Stimulated activated CD4-positive, alpha-beta T cell treated with anti-CD3 and anti-CD28 coated beads, Interleukin-4, amount 100 ng/mL, for 24 hours (primary cell): ENCODE data around the gene ECHS1.
"Not testable (repeated sequence)": the region's sequence is repeated elsewhere in the genome, so short reads cannot be mapped to it uniquely, and the experiment has no call there.

Experiments
- DNase-seq: peaks from one replicate; pipeline ENCODE4 v3.0.0-alpha.2; 2020

The ECHS1 gene

DNA sequence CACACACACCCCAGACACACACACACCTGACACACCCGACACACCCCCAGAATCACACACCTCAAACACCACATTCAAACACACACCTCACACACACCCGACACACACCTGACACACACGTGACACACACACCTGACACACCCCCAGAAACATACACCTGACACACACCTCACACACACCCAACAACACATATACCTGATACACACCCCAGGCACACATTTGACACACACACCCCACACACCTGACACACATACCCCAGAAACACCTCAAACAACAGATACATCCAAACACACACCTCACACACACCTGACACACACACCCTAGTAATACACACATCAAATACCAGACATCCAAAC, 35.8 kb downstream of the ECHS1 start:
- DNase-seq: no peak

DNA sequence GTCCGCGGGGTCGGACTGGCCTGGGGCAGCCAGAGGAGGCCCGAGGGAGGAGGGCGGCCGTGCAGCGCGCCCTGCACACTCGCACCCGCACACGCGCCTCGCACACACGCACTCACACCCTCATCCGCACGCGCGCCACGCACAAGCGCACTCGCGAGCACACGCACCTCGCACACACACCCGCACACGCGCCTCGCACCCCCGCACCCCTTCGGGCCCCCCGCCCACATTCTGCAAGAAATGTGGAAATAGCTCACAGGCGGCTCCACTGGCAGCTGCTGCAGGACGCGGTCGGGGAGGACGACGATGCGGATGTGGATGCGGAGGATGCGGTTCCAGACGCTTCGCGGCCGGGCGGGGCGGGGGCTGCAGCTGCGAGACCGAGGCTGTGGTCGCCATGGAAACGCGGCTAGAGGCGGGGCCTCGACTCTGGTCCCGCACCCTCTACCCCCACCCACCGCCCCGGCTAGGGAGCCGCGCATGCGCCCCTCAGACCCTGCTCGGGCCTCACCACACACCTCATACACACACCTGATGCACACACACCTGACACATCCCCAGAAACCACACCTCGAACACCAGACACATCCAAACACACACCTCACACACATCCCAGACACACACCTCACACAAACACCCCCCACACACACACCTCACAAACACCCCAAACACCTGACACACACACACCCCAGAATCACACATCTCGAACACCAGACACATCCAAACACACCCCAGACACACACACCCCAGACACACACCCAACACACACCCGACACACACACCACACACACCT, 36.4 kb downstream of the ECHS1 start, which contains the start of gene CALY:
Gene CALY (minus strand): TSS at position 320 of the 793 bp plus-strand sequence. CDS start 7,907 bp downstream, outside the sequence.
- peak; percentile 73 for DNase-seq

DNA sequence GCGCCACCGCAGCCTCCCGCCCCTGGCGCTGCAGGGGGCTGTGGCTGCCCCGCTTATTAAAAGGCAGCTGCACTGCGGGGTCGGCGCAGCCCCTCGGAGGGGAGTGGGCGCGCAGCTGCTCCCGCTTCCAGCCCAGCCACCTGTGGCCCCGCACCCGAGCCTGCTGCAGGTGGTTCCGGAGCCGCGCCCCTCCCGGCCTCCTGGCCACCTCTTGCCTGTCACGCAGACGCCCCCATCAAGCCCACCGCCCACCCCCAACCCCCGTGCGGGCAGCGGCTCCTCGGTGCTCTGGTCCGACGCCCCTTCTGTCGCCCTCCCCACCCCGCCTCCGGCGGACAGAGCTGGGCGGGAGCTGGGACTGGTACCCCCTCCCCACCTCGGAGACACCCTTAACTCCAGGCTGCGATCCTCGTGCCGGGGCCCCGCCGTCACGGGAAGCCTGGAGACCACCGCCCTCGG, 37.0 kb downstream of the ECHS1 start:
- DNase-seq: no peak

DNA sequence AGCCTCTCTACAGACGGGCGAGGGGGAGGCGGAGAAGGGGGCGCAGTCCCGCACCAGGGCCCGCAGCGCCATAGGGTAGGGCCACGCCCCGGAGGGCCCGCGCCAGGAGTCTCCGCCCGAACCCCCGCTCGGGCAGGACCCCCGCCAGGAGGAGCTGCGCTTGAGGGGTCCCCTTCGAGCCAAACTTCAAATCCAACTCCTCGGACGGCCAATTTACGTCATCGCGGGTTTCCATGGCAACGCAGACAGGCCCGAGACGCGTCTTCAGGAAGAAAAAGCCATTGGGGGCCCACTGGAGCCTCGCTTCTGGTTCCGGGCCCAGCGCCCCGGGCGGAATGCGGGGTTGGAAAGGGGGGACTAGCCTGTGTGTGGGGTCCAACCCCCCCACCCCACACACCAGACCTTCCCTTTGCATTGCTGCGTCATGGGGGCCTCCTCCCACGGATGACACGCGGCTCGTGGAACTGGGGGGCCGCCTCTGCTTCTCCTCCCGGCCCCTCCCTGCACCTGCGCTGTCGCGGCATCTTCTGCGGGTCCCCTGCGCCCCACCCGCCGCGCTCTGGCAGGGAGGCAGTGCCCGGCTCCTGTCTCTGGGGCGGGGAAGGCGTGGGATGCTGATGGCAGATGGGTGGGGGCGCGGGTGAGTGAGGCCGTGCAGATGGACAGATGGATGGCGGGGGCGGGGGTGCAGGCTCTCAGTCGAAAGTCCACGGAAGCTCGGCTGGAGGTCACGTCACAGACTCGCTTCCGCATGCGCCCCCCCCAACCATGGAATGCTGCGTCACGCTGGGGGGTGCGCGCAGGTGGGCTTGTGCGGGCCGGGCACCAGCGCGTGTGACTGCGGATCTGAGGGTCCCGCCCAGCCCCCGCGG, 37.7 kb downstream of the ECHS1 start:
- DNase-seq: peak; percentile 76

DNA sequence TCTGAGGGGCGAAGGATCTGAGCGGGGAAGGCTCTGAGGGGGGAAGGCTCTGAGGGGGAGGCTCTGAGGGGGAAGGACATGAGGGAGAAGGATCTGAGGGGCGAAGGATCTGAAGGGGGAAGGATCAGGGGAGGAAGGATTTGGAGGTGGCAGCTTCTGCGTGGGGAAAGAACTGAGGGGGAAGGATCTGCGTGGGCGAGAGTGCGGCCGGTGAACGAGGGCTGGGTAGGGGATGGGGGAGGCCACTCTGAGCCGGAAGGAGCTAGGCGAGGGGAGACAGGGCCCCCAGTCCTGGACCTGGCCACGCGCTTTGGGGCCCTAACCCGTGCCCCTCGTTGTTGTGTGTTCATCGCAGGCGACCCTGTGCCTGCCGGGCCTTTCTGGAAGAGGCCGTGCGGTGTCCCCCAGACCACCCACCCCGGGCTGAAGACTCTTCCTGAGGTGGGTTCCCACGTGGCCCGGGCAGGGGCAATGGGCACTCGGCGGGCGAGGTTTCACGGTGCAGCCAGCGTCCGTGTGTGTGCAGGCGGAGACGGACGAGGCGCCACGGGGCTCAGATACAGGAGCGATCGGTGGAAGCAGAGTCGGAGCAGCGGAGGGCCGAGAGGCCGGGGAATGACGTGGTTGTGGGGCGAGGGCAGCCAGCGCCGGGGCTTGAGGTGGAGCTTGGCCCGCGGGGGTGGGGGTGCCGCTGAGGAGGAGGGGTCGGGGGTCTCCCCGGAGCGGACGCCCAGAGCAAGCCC, 38.5 kb downstream of the ECHS1 start:
- DNase-seq: no peak

DNA sequence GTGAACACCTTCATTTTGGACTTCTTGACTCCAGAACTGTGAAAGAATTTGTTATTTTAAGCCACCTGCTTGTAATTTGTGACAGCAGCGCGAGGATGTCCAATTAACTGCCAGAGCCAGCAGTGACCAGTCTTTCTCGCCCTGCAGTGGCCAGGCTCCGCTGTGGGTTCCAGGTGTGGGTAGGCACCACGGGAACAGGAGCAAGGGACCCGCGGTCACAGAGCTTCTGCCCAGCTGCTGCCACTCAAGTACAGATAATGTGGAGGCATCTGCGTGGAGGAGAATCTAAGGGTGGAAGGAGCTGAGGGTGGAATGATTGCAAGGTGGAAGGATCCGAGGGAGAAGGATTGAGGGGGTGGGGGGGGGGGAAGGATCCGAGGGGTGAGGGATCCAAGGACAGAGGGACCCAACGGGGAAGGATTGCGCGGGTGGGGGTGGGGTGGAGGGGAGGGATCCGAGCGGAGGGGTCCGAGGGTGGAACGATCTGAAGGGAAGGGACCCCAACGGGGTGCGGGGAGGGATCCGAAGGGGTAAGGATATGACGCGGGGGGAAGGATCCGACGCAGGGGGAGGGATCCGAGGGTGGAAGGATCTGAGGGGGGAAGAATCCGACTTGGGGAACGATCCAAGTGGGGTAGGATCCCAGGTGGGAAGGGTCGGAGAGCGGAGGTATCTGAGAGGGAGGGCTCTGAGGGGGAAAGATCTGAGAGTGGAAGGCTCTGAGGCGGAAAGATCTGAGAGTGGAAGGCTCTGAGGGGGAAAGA, 40.0 kb downstream of the ECHS1 start:
- no peak for DNase-seq

DNA sequence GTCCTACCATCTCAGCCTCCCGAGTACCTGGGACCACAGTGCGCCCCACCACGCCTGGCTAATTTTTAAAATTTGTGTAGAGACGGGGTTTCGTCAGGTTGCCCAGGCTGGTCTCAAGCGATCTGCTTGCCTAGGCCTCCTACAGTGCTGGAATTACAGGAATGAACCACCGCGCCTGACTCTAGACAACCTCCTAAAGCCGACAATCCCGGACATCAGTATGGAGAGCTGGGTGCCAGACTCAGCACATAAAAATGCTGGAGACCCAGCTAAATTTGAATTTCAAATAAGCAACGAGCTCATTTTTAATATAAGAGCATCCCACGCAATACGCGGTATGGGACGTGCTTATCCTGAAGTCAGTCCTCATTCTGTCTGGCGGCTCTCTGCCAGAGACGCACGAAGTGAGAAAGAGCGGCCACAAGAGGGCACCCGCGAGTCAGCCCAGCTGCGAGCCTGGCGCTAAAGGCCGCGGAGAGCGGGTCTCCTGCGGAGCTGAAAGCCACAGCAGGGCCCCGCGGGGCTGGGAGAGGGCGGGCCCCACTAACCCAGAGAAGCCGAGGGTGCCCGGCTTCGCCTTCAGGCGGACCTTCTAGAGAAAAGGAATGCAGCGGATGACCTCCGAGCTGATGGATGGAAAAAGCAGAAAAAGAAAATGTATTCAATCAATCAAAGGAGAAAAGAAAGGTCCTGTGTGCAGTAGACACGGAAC, 43.5 kb downstream of the ECHS1 start:
- DNase-seq: peak; percentile 89

DNA sequence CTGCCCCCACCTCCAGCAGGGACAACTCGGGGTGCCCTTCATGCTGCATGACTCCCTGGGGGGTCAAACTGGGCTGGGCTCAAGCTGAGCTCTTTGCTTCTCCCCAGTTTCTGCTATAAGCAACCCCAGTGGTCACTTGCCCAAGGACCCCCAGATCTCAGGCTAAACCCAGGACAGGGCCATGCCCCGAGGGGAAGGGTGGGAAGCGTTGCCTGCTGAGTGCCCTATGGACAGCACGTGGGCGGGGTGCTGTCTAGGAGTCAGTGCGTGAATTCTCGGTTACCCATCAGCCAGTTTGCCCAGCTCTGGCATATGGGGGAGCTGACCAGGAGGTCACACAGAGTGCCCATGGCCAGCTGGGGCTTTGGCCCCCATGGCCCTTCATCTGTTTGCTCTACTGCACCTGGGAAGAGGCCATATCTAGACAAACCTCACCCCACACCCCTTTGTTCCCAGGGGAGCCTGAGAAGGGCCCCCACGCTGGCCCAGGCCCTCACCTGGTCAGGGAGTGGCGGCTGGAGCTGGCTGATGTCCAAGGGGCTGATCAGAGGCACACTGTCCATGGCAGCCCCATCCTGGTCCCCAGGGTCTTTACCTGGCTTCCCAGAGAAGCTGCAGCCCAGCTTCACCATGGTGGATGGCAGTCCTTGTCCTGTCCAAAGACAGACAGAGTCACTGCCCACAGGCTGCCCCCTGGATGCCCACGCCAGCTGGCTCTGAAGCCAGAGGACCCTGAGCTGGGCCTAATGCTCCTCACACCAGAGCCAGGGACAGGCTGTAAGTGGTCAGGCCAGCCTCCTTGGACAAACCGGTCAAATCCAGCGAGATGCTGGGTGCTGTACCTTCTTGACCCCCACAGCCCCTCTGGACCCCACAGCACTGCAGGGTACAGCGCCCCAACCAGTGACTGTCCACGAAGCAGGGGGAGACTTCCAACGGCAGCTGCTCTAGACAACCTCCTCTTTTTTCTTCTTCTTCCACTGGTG, 44.5 kb downstream of the ECHS1 start:
- no peak for DNase-seq

DNA sequence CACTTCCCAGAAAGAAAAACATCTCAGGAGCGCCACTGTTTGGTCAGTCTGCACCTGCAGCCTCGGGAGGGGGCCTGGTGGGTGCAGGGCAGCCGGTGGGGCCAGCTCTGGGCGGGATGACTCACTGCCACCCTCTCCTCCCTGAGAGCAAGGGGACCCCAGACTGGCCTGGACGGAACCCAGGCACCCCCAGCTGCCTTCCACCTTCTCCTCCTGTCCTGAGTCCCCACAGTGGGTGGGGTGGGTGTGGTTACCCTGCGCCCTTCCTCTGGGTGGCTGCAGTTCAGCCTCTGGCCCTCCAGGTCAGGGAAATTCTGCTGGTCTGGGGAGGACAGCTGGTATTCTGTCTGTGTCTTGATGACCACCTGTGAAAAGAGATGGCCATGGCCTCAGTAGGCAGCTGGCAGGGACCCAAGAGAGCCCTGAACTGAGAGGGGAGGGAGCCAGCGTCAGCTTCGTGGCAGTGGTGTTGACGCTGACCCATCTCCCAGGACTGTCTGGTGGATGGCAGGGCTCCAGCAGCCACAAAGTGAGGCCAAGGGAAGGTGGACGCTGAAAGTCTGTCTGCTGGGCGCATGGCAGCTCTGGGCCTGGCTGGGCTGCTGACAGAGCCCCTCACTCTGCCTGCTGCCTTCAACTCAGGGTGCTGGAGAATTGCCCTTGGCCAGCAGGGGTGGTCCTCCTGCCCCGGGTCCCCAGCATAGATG, 45.4 kb downstream of the ECHS1 start:
- DNase-seq: no peak

DNA sequence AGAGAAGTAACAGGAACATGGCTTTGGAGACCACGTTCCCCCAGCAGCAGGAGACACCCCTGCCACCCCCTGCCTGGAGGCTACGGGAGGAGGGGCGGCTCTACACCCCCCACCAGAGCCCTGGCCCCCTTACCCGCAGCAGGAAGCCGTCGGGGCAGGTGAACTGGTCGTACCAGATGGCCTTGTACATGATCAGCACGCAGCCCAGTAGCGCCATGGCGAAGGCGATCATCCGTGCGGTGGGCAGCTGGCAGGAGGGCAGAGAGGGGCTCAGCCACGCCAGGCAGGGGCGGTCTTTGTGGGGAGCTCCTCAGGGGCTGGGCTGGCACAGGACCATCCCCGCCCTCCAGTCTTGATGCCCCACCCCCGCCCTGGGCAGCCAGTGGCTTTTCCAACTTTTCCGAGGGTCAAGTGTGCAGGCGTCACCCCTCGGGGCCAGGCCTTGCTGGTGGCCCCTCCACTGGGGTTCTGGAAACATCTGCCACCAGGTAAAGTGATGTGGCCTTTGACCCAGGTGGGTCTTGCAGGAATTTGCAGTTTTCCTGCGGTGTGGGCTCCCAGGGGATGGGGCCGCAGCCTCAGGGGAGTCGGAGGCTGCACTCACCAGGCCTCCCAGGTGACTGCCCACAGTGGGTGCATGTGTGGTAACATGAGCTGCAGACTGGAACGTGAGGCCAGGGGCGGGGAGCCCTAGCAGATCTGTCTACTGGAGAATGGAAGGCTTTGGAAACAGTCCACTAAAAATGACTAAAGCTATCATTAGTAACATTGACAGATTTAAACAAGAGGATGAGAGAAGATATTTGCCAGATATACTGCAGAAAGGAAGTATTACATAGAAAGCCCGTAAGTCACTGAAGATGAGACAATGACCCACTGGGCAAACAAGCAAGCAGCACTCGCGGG, 46.2 kb downstream of the ECHS1 start:
- no peak for DNase-seq

DNA sequence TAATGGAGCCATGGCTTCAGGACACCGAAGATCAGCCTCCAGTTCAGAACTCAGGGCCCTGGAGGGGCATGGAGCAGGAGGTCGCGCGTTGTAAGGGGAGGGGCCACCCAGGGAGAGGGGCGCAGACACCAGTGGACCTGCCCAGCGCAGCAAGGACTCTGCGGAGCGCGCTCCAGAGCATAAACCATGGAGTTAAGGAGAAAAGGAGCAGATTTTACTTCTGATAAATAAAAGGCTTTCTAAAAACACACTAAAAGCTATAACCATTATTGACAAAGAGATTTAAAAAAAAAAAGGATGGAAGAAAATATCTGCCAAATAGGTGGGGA, 47.0 kb downstream of the ECHS1 start:
- DNase-seq: no peak

DNA sequence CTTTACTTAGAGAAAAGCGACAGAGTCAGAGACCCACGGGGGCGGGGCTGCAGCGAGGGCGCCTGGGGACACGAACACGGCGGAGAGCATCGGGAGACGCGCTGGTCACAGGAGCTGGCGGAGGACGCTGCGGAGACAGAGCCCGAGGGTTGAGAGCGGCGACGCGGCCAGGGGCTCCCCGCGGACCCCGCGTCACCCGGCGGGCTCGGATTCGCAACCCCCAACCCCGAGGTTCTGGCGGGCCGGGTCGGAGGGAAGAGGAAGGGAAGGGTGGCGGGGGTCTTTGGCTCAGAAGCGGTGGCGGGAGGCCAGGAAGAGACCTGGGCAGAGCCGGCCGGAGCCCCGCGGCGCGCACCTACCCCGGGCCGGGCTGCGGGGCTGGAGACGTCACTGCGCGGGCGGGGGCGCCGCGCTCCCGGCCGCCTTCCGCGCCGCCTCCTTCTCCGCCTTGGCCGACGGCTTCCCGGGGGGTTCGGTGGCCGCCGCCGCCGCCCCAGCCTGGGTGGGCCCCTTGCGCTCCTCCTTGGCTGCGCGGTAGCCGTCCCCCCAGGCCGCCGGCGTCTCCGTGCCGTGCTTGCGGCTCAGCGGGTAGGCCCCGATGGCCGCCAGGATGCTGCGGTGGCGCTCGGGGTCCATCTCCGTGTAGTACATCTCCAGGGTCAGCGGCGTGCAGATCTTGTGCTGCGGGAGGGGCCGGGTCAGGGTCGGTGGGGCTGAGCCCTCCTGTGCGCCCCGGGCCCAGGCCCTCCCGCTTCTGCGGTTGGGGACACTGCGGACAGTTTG, 47.5 kb downstream of the ECHS1 start:
- DNase-seq: no peak

DNA sequence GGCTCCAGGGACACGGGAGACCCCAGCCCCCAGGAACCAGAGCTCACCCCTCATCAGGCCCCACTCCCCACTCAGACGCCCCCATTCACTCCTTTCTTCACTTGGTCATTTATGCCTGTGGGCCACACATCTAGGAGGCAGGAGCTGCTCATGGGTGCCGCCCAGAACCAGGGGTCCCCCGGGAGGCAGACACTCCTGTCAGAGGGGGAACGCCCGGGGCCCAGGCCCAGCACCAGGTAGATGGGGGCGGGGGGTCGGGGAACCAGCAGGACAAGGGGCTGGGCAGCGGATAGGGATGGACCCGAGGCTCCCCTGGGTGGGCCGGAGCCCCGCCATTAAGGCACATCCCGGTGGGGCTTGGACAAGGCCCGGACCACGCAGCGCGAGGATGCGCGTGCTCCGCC, 48.3 kb downstream of the ECHS1 start:
- DNase-seq: no peak

DNA sequence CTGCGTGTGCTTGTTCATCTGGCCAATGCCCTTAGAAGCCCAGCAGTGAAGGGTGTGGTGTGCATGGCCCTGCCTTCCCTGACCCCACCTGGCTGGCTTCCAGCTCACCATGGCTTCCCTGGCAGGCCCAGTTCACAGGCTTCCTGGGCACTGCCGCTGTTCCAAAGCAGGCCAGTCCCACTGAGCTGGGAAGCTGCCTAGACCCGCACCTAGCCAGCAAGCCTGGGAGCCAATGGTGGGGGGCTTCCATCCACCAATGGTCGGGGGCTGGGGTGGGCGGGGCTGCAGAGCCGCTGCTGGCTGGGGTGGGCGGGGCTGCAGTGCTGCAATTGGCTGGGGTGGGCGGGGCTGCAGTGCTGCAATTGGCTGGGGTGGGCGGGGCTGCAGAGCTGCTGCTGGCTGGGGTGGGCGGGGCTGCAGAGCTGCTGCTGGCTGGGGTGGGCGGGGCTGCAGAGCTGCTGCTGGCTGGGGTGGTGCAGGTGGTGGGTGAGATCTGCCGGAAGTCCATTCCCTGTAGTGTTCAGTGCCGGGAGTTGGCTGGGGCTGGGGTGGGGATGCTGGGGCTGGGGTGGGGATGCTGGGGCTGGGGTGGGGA, 48.9 kb downstream of the ECHS1 start:
- peak; percentile 59 for DNase-seq

DNA sequence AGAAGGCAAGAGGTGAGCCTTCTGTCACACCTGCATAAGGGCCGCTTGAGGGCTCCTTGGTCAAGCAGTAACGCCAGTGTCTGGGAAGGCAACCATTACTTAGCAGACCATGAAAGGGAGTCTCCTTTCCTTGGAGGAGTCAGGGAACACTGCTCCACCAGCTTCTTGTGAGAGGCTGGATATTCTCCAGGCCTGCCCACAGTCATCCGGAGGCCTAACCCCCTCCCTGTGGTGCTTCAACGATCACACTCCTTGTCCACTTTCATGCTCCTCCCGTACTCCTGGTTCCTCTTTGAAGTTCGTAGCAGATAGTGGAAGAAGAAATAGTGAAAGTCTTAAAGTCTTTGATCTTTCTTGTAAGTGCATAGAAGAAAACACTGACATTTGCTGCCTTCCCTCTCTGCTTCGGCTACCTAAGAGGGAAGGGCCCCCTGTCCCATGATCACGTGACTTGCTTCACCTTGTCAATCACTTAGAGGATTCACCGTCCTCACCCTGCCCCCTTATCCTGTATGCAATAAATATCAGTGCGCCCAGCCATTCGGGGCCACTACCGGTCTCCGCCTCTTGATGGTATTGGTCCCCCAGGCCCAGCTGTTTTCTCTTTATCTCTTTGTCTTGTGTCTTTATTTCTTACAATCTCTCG, 51.0 kb downstream of the ECHS1 start:
- DNase-seq: not testable (repeated sequence)

DNA sequence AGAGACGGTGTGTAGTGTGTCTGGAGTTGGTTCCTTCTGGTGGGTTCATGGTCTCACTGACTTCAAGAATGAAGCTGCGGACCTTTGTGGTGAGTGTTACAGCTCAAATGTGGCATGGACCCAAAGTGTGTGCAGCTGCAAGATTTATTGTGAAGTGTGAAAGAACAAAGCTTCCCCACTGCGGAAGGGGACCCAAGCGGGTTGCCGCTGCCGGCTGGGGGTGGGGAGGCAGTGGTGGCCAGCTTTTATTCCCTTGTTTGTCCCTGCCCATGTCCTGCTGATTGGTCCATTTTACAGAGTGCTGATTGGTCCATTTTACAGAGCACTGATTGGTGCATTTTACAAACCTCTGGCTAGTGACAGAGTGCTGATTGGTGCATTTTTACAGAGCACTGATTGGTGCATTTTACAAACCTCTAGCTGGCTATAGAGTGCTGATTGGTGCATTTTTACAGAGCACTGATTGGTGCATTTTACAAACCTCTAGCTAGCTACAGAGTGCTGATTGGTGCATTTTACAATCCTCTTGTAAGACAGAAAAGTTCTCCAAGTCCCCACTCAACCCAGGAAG, 52.2 kb downstream of the ECHS1 start:
- DNase-seq: not testable (repeated sequence)
